Motor neuron (in vitro differentiated cells): Measurements from ENCODE around the gene DLGAP1. TPM values are rescaled to one million over a fixed set of nuclear protein-coding genes. Genes with fewer than 3 reads are reported as not detected.

Source experiments
- ATAC-seq, 8 experiments: fragments of 200-7000 bp; cut with Tn5 transposase; replicated peaks in 6 of 8; 2 replicates each; pipeline ENCODE4 v1.8.0; 2021; ENCODE audit warnings: mild to moderate bottlenecking in 8 of 8, moderate library complexity in 8 of 8
- H3K27ac ChIP-seq, 2 donors: fragments of 250-450 bp; sonication (Bioruptor Pico); 2 replicates each; pipeline ENCODE4 v1.9.0; 2021; ENCODE audit warnings: antibody characterized with exemption in 2 of 2, mild to moderate bottlenecking in 2 of 2, moderate library complexity in 1 of 2
- H3K4me1 ChIP-seq, 2 donors: fragments of 250-450 bp; sonication (Bioruptor Pico); replicated peaks in 1 of 2; 2 replicates each; pipeline ENCODE4 v1.6.1; 2021; ENCODE audit warnings: antibody characterized with exemption in 2 of 2, mild to moderate bottlenecking in 2 of 2, moderate library complexity in 1 of 2
- H3K4me3 ChIP-seq, 5 donors: fragments of 250-450 bp; sonication (Bioruptor Pico); 2 replicates each; pipeline ENCODE4 v1.9.0; 2021; ENCODE audit warnings: antibody characterized with exemption in 5 of 5, mild to moderate bottlenecking in 5 of 5, moderate library complexity in 4 of 5
- WGBS, 10 experiments: fragments of 450-650 bp; shearing (Covaris generic); methylation state at CpG; one replicate each; pipeline ENCODE4 v1.0.0; 2022; 5-methylcytosine and 5-hydroxymethylcytosine counted together
- in situ Hi-C, 9 experiments: fragments of 400-800 bp; cut with MboI; loops; one replicate each; pipeline ENCODE4 v1.15.0; 2021; ENCODE audit warnings: low sequenced_read_pairs in 9 of 9, low pct_unique_long_range_greater_than_20kb in 2 of 9; ENCODE audit not compliant: unreplicated experiment in 9 of 9
- total RNA-seq, 8 experiments: library from RNA; unstranded; fragments of 300-600 nt; gene quantifications; 2 replicates each; pipeline versions ENCODE4 v1.2.3 to v1.2.4, GENCODE V29; 2022

Gene DLGAP1
- total RNA-seq, 8 experiments from 2014 or later = 0.36 to 38.2 (median 16.6) TPM

- Histone ChIP-seq H3K4me1 (no peaks in the 10 kb centered on the region), H3K27ac (no peak overlapping the region), H3K4me3 (no peak overlapping the region)
- ATAC-seq = no peak
- 29 to 97% (median 82%) methylated on average over 1 to 4 of the region's 4 CpGs for WGBS, 10 experiments
- in situ Hi-C loops = loop anchor here in 1 of 9 experiments (25.0 kb wide), 1 partner anchor 1309 kb away; no protein-coding TSS in a partner anchor
These were observed 702.0 kb downstream of the DLGAP1 start for GRCh38 chr18:3753106-3753505.

GRCh38 chr18:3748086-3748485, 707.0 kb downstream of the DLGAP1 start:
- WGBS, 10 experiments = 69 to 100% (median 92%) methylated on average over 2 to 3 of the region's 3 CpGs; no CpG with 5 or more reads in 2 of the 10 experiments
- H3K27ac ChIP-seq = no peak overlapping the region
- no peak overlapping the region for H3K4me3 ChIP-seq
- no peaks in the 10 kb centered on the region for H3K4me1 ChIP-seq
- no peak for ATAC-seq
- in situ Hi-C loops = no loop called here

GRCh38 chr18:3747176-3747973, 707.7 kb downstream of the DLGAP1 start:
- Histone ChIP-seq H3K27ac (no peak overlapping the region), H3K4me1 (no peaks in the 10 kb centered on the region), H3K4me3 (no peak overlapping the region)
- in situ Hi-C loops = no loop called here
- ATAC-seq = peak in 2 of 8 experiments; percentile 50 to 65
- WGBS, 10 experiments = 25 to 100% (median 76%) methylated on average over 6 to 14 of the region's 14 CpGs

GRCh38 chr18:3742541-3742940, 712.6 kb downstream of the DLGAP1 start:
- H3K4me3 ChIP-seq = no peak overlapping the region
- no peak for ATAC-seq
- WGBS, 10 experiments = 0 to 100% (median 20%) methylated on average over 1 of the region's 1 CpG; no CpG with 5 or more reads in 4 of the 10 experiments
- no peak overlapping the region for H3K27ac ChIP-seq
- H3K4me1 ChIP-seq = no peaks in the 10 kb centered on the region
- in situ Hi-C loops = no loop called here

GRCh38 chr18:3741333-3741732, 713.8 kb downstream of the DLGAP1 start:
- in situ Hi-C loops = no loop called here
- WGBS, 10 experiments = 27 to 100% (median 100%) methylated on average over 1 of the region's 1 CpG; no CpG with 5 or more reads in 2 of the 10 experiments
- Histone ChIP-seq H3K27ac (no peak overlapping the region), H3K4me3 (no peak overlapping the region), H3K4me1 (no peaks in the 10 kb centered on the region)
- no peak for ATAC-seq

GRCh38 chr18:3728704-3729437, 726.2 kb downstream of the DLGAP1 start:
- Histone ChIP-seq H3K4me1 (no peaks in the 10 kb centered on the region), H3K27ac (no peak overlapping the region), H3K4me3 (no peak overlapping the region)
- whole genome bisulfite sequencing, 10 experiments = 73 to 100% (median 93%) methylated on average over 1 to 10 of the region's 35 CpGs; no CpG with 5 or more reads in 3 of the 10 experiments
- in situ Hi-C loops = no loop called here
- ATAC-seq = no peak

GRCh38 chr18:3727274-3727673, 727.8 kb downstream of the DLGAP1 start:
- in situ Hi-C loops = no loop called here
- peak in 2 of 8 experiments; percentile 94 to 97 for ATAC-seq
- WGBS, 10 experiments = 20 to 93% (median 83%) methylated on average over 1 to 6 of the region's 7 CpGs; no CpG with 5 or more reads in 2 of the 10 experiments
- Histone ChIP-seq H3K4me1 (peaks cover under 1 to 8% of the 10 kb centered on the region in 2 donors), H3K4me3 (no peak overlapping the region), H3K27ac (no peak overlapping the region)

- no peak overlapping the region for H3K4me3 ChIP-seq
- in situ Hi-C loops = no loop called here
- peaks cover 9 to 15% of the 10 kb centered on the region in 2 donors for H3K4me1 ChIP-seq
- WGBS, 10 experiments = 8 to 100% (median 84%) methylated on average over 1 to 4 of the region's 4 CpGs
- H3K27ac ChIP-seq = no peak overlapping the region
- no peak for ATAC-seq
These were observed 728.7 kb downstream of the DLGAP1 start for GRCh38 chr18:3726238-3726951.

- 0 to 100% (median 94%) methylated on average over 1 to 2 of the region's 2 CpGs; no CpG with 5 or more reads in 1 of the 10 experiments for WGBS, 10 experiments
- no peak overlapping the region for H3K4me3 ChIP-seq
- no peak overlapping the region for H3K27ac ChIP-seq
- in situ Hi-C loops = no loop called here
- ATAC-seq = no peak
- H3K4me1 ChIP-seq = peaks cover 15 to 18% of the 10 kb centered on the region in 2 donors
These were observed 730.0 kb downstream of the DLGAP1 start for GRCh38 chr18:3725115-3725514.

- no peak overlapping the region for H3K27ac ChIP-seq
These were observed 731.6 kb downstream of the DLGAP1 start for GRCh38 chr18:3723554-3723953.

GRCh38 chr18:3722649-3723433, 732.3 kb downstream of the DLGAP1 start:
- in situ Hi-C loops = loop anchor here in 1 of 9 experiments (25.0 kb wide), 1 partner anchor 264 kb away; no protein-coding TSS in a partner anchor
- peaks cover 15 to 18% of the 10 kb centered on the region in 2 donors for H3K4me1 ChIP-seq
- H3K4me3 ChIP-seq = no peak overlapping the region
- ATAC-seq = no peak
- 0 to 93% (median 44%) methylated on average over 1 to 5 of the region's 5 CpGs; no CpG with 5 or more reads in 1 of the 10 experiments for WGBS, 10 experiments
- no peak overlapping the region for H3K27ac ChIP-seq

More at GRCh38 chr18:3723554-3723953, 731.6 kb downstream of the DLGAP1 start:
- Histone ChIP-seq H3K4me1 (peaks cover 15 to 18% of the 10 kb centered on the region in 2 donors), H3K4me3 (no peak overlapping the region)
- in situ Hi-C loops = loop anchor here in 1 of 9 experiments (25.0 kb wide), 1 partner anchor 264 kb away; no protein-coding TSS in a partner anchor
- ATAC-seq = no peak
